Karpas-422 (cell line): ENCODE measurements around the gene EPB41L5. TPM values are rescaled to one million over a fixed set of nuclear protein-coding genes. Genes with fewer than 3 reads are reported as not detected.
"Not testable (repeated sequence)": the region's sequence is repeated elsewhere in the genome, so short reads cannot be mapped to it uniquely, and the experiment has no call there.

Source experiments
- DNase-seq: peaks from one replicate; pipeline ENCODE4 v3.0.0-alpha.2; 2015
- H2AFZ ChIP-seq: fragments of 200-600 bp; sonication (generic); 2 replicates; pipeline ENCODE4 v1.6.1; 2014; ENCODE audit warnings: antibody characterized with exemption, low read length, mixed read lengths
- H3K27ac ChIP-seq: fragments of 200-600 bp; sonication (generic); 2 replicates; pipeline ENCODE4 v1.5.1; 2014; ENCODE audit warnings: mild to moderate bottlenecking, low read length, moderate library complexity
- H3K27me3 ChIP-seq: fragments of 200-600 bp; sonication (generic); 2 replicates; pipeline ENCODE4 v1.6.1; 2014; ENCODE audit warnings: low read length, mixed read lengths
- H3K36me3 ChIP-seq: fragments of 200-600 bp; sonication (generic); 2 replicates; pipeline ENCODE4 v1.6.1; 2014; ENCODE audit warnings: low read length, mixed read lengths; ENCODE audit not compliant: insufficient read depth
- H3K4me1 ChIP-seq: fragments of 200-600 bp; sonication (generic); 2 replicates; pipeline ENCODE4 v1.6.1; 2014; ENCODE audit warnings: mild to moderate bottlenecking, low read length, mixed read lengths
- H3K4me2 ChIP-seq: fragments of 200-600 bp; sonication (generic); 2 replicates; pipeline ENCODE4 v1.6.1; 2014; ENCODE audit warnings: low read length, low read depth, mild to moderate bottlenecking; ENCODE audit not compliant: poor library complexity, severe bottlenecking
- H3K4me3 ChIP-seq: fragments of 200-600 bp; sonication (generic); 2 replicates; pipeline ENCODE4 v1.5.1; 2014; ENCODE audit warnings: mild to moderate bottlenecking, antibody characterized with exemption, low read length, mixed read lengths
- H3K79me2 ChIP-seq: fragments of 200-600 bp; sonication (generic); 2 replicates; pipeline ENCODE4 v1.6.1; 2014; ENCODE audit warnings: mild to moderate bottlenecking, low read length, mixed read lengths
- H3K9ac ChIP-seq: fragments of 200-600 bp; sonication (generic); 2 replicates; pipeline ENCODE4 v1.6.0; 2014; ENCODE audit warnings: low read length
- H3K9me2 ChIP-seq: fragments of 200-600 bp; sonication (generic), shearing (Covaris generic); replicated peaks from 2 replicates; pipeline ENCODE4 v1.6.0; 2014; ENCODE audit warnings: mild to moderate bottlenecking, low read length, moderate library complexity; ENCODE audit not compliant: insufficient read depth
- H3K9me3 ChIP-seq: fragments of 300-700, 200-600 bp; sonication (generic); 2 replicates; pipeline ENCODE4 v1.6.1; 2014; ENCODE audit warnings: low read length, mixed read lengths
- H4K20me1 ChIP-seq: fragments of 200-600 bp; sonication (generic); 2 replicates; pipeline ENCODE4 v1.6.1; 2014; ENCODE audit warnings: mild to moderate bottlenecking, antibody characterized with exemption, low read length, low read depth; ENCODE audit not compliant: insufficient read depth
- total RNA-seq: library from RNA; depleted of rRNA; stranded (reverse); fragments of >200 nt; shearing (Covaris generic); gene quantifications from 2 replicates; pipeline ENCODE4 v1.2.3, GENCODE V29; 2014; ENCODE audit warnings: low replicate concordance

The EPB41L5 gene
- total RNA-seq, 1 experiment from 2014 or later = 3.1 TPM

DNA sequence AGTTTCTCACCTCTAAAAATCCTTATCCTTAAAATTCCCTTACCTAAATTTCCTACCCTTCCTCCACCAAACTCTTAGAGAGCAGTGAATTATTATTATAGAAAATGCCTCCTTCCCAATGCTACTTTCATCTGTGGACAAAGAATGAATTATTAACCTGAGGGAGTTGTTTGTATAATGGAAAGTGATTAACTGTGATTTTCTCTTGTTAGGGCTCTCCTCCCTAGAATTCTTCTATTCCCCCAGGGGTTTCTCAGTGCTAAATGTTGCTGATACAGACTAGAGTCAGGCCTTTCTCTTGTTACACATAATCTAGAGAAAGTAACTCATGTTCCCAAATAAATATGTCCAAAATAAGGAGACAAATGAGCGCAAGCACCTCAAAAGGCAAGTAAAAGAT is 23.3 kb downstream of the EPB41L5 start:
- Histone ChIP-seq H2AFZ (no peak overlapping the region), H3K9me3 (no peaks in the 10 kb centered on the region), H3K4me3 (no peak overlapping the region), H3K27me3 (no peaks in the 10 kb centered on the region), H4K20me1 (no peaks in the 10 kb centered on the region), H3K27ac (no peak overlapping the region), H3K9me2 (no peaks in the 10 kb centered on the region), H3K79me2 (no peaks in the 10 kb centered on the region), H3K9ac (no peak overlapping the region), H3K4me2 (no peak overlapping the region), H3K36me3 (no peaks in the 10 kb centered on the region), H3K4me1 (no peaks in the 10 kb centered on the region)
- no peak for DNase-seq

DNA sequence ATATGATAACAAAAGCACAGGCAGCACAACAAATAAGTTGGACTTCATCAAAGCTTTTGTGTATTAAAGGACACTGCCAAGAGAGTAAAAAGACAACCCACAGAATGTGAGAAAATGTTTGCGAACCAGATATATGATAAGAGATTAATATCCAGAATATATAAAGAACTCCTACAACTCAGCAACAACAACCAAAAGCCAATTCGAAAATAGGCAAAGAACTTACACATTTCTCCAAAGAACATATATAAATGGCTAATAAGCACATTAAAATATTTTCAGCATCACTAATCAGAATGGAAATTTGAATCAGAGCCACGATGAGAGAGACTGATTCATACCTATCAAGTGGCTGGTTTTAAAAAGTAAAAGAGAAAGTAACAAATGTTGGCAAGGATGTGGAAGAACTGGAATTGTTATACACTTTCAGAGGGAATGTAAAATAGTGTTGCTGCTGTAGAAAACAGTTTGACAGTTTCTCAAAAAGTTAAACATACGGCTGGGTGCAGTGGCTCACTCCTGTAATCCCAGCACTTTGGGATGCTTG is 25.2 kb downstream of the EPB41L5 start:
- Histone ChIP-seq H4K20me1 (no peaks in the 10 kb centered on the region), H3K79me2 (no peaks in the 10 kb centered on the region), H3K4me2 (no peak overlapping the region), H3K9me2 (no peaks in the 10 kb centered on the region), H2AFZ (no peak overlapping the region), H3K9ac (no peak overlapping the region), H3K27ac (no peak overlapping the region), H3K4me3 (no peak overlapping the region), H3K9me3 (no peaks in the 10 kb centered on the region), H3K36me3 (no peaks in the 10 kb centered on the region), H3K27me3 (no peaks in the 10 kb centered on the region), H3K4me1 (no peaks in the 10 kb centered on the region)
- no peak for DNase-seq

DNA sequence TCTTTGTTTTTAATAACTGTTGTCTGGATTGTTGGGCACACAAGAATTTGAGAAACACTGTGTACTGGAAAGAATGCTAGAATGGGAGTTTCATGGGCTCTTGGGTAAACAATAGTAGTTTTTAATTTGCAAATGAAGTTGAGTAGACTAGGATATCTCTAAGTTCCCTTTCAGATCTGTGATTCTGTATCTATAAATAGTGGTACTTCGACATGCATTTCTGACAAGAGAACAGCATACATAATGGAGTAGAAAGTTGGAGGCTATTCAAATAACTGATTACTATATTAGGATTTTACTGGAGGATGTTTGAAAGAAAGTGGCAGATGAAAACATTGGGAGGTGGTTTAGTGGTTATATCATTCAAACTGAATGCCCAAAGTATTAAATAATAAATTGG is 29.5 kb downstream of the EPB41L5 start:
- Histone ChIP-seq H3K4me2 (no peak overlapping the region), H3K27me3 (no peaks in the 10 kb centered on the region), H3K9me3 (no peaks in the 10 kb centered on the region), H3K4me1 (no peaks in the 10 kb centered on the region), H3K79me2 (no peaks in the 10 kb centered on the region), H3K36me3 (no peaks in the 10 kb centered on the region), H4K20me1 (no peaks in the 10 kb centered on the region), H3K9ac (no peak overlapping the region), H3K9me2 (no peaks in the 10 kb centered on the region), H3K4me3 (no peak overlapping the region), H2AFZ (no peak overlapping the region), H3K27ac (no peak overlapping the region)
- DNase-seq = no peak

- no peak overlapping the region for H3K4me3 ChIP-seq
- no peaks in the 10 kb centered on the region for H3K9me2 ChIP-seq
- no peak overlapping the region for H3K9ac ChIP-seq
- H2AFZ ChIP-seq = no peak overlapping the region
- H3K9me3 ChIP-seq = no peaks in the 10 kb centered on the region
- H3K36me3 ChIP-seq = no peaks in the 10 kb centered on the region
- H3K4me2 ChIP-seq = no peak overlapping the region
- no peaks in the 10 kb centered on the region for H3K79me2 ChIP-seq
- no peaks in the 10 kb centered on the region for H3K4me1 ChIP-seq
- no peak for DNase-seq
- H3K27ac ChIP-seq = no peak overlapping the region
- no peaks in the 10 kb centered on the region for H4K20me1 ChIP-seq
- no peaks in the 10 kb centered on the region for H3K27me3 ChIP-seq
Observed at GRCh38 chr2:120044336-120044735, 31.5 kb downstream of the EPB41L5 start.

- H3K36me3 ChIP-seq, H4K20me1 ChIP-seq, H3K9me2 ChIP-seq, H3K27me3 ChIP-seq, H3K4me3 ChIP-seq, H3K9me3 ChIP-seq, H3K9ac ChIP-seq, H3K4me1 ChIP-seq, H3K27ac ChIP-seq, H3K4me2 ChIP-seq, DNase-seq, H2AFZ ChIP-seq, H3K79me2 ChIP-seq: not testable (repeated sequence)
Observed at GRCh38 chr2:120045775-120046174, 32.9 kb downstream of the EPB41L5 start.

DNA sequence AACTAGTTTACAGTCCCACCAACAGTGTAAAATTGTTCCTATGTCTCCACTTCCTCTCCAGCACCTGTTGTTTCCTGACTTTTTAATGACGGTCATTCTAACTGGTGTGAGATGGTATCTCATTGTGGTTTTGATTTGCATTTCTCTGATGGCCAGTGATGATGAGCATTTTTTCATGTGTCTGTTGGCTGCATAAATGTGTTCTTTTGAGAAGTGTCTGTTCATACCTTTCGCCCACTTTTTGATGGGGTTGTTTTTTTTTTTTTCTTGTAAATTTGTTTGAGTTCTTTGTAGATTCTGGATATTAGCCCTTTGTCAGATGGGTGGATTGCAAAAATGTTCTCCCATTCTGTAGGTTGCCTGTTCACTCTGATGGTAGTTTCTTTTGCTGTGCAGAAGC is 33.4 kb downstream of the EPB41L5 start:
- not testable (repeated sequence) for H3K9me3 ChIP-seq, H3K4me1 ChIP-seq, H2AFZ ChIP-seq, H3K4me2 ChIP-seq, H3K79me2 ChIP-seq, H3K9ac ChIP-seq, H3K27me3 ChIP-seq, H3K36me3 ChIP-seq, H3K4me3 ChIP-seq, DNase-seq, H3K27ac ChIP-seq, H4K20me1 ChIP-seq, H3K9me2 ChIP-seq

DNA sequence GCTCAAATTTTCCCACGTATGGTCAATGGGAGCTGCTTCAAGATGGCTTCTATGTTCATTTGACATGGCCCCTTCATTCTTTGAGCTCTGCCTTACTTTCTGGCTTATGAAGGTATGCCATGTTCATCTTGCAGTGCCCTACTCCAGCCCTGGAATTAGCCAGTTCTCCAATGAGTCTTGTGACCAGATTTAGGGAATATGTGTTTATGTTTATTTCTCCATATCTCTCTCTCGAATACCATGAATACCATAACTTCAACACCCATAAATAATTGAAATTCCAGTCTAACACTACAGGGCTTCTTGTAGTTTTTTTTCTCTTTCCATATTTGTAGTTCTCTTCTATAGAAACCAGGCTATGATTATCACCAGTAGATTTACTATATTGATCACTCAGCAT is 39.7 kb downstream of the EPB41L5 start:
- Histone ChIP-seq H3K9me2 (no peaks in the 10 kb centered on the region), H2AFZ (no peak overlapping the region), H3K4me1 (no peaks in the 10 kb centered on the region), H3K4me2 (no peak overlapping the region), H3K9me3 (no peaks in the 10 kb centered on the region), H3K27me3 (no peaks in the 10 kb centered on the region; the same call in 1 of the 2 replicates), H3K4me3 (no peak overlapping the region), H3K36me3 (no peaks in the 10 kb centered on the region), H4K20me1 (no peaks in the 10 kb centered on the region), H3K9ac (no peak overlapping the region), H3K79me2 (no peaks in the 10 kb centered on the region), H3K27ac (no peak overlapping the region)
- no peak for DNase-seq

- Histone ChIP-seq H3K9me2 (no peaks in the 10 kb centered on the region), H2AFZ (no peak overlapping the region), H3K79me2 (no peaks in the 10 kb centered on the region), H3K9ac (no peak overlapping the region), H3K4me2 (no peak overlapping the region), H3K27me3 (no peaks in the 10 kb centered on the region; the same call in 1 of the 2 replicates), H3K36me3 (no peaks in the 10 kb centered on the region), H3K9me3 (no peaks in the 10 kb centered on the region), H3K4me3 (no peak overlapping the region), H4K20me1 (no peaks in the 10 kb centered on the region), H3K4me1 (no peaks in the 10 kb centered on the region), H3K27ac (no peak overlapping the region)
- no peak for DNase-seq
Observed at GRCh38 chr2:120053891-120054290, 41.0 kb downstream of the EPB41L5 start.

DNA sequence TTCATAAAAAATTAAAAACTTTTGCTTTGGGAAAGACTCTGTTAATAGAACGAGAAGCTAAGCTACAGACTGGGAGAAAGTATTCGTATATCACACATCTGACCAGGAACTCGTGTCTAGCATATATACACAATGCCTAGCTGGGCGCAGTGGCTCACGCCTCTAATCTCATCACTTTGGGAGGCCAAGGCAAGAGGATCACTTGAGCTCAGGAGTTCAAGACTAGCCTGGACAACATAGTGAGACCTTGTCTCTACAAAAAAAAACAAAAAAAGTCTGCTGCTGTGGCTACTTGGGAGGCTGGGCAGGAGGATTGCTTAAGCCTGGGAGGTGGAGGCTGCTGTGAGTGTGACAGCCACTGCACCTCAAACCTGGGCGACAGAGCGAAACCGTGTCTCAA is 46.6 kb downstream of the EPB41L5 start:
- no peaks in the 10 kb centered on the region for H3K9me3 ChIP-seq
- H3K4me2 ChIP-seq = no peak overlapping the region
- no peaks in the 10 kb centered on the region for H3K79me2 ChIP-seq
- no peaks in the 10 kb centered on the region; the same call in 1 of the 2 replicates for H3K27me3 ChIP-seq
- DNase-seq = no peak
- no peak overlapping the region for H3K27ac ChIP-seq
- no peak overlapping the region for H3K9ac ChIP-seq
- H4K20me1 ChIP-seq = no peaks in the 10 kb centered on the region
- no peaks in the 10 kb centered on the region for H3K4me1 ChIP-seq
- H3K4me3 ChIP-seq = no peak overlapping the region
- no peaks in the 10 kb centered on the region for H3K9me2 ChIP-seq
- H3K36me3 ChIP-seq = no peaks in the 10 kb centered on the region
- H2AFZ ChIP-seq = no peak overlapping the region
